Progenitor cell of endocrine pancreas (in vitro differentiated cells): ENCODE data around the gene RASA3. TPM values are rescaled to one million over a fixed set of nuclear protein-coding genes. Genes with fewer than 3 reads are reported as not detected.

Experiments used
- DNase-seq: peaks from one replicate; pipeline ENCODE4 v3.0.0; 2021; ENCODE audit warnings: low spot score; ENCODE audit not compliant: unreplicated experiment
- H3K27ac Mint-ChIP-seq: 2 replicates; pipeline ENCODE4 v1.8.0; 2021; ENCODE audit warnings: mild to moderate bottlenecking, moderate library complexity, mixed read lengths
- H3K27me3 Mint-ChIP-seq: 2 replicates; pipeline ENCODE4 v1.8.0; 2021; ENCODE audit warnings: mixed read lengths
- H3K36me3 Mint-ChIP-seq: 2 replicates; pipeline ENCODE4 v1.8.0; 2022; ENCODE audit warnings: mixed read lengths; ENCODE audit not compliant: insufficient read depth
- H3K4me1 Mint-ChIP-seq: 2 replicates; pipeline ENCODE4 v1.8.0; 2021; ENCODE audit warnings: low read depth, mixed read lengths
- H3K4me3 Mint-ChIP-seq: 2 replicates; pipeline ENCODE4 v1.8.0; 2021; ENCODE audit warnings: low read depth, mild to moderate bottlenecking, moderate library complexity, mixed read lengths
- H3K9me3 Mint-ChIP-seq: 2 replicates; pipeline ENCODE4 v1.8.0; 2021; ENCODE audit warnings: low read depth, mixed read lengths
- total RNA-seq: library from RNA; stranded (reverse); gene quantifications from 2 replicates; pipeline ENCODE4 v1.2.1, GENCODE V29; 2021
- TF ChIP-seq, protein P1 (sequence below): fragments of 200-600 bp; sonication (generic); IDR thresholded peaks from one replicate; pipeline ENCODE4 v1.5.0; 2021; ENCODE audit warnings: antibody characterized with exemption, mild to moderate bottlenecking; ENCODE audit not compliant: unreplicated experiment

The RASA3 gene
- total RNA-seq, 1 donor from 2014 or later, result 6.3 TPM

DNA sequence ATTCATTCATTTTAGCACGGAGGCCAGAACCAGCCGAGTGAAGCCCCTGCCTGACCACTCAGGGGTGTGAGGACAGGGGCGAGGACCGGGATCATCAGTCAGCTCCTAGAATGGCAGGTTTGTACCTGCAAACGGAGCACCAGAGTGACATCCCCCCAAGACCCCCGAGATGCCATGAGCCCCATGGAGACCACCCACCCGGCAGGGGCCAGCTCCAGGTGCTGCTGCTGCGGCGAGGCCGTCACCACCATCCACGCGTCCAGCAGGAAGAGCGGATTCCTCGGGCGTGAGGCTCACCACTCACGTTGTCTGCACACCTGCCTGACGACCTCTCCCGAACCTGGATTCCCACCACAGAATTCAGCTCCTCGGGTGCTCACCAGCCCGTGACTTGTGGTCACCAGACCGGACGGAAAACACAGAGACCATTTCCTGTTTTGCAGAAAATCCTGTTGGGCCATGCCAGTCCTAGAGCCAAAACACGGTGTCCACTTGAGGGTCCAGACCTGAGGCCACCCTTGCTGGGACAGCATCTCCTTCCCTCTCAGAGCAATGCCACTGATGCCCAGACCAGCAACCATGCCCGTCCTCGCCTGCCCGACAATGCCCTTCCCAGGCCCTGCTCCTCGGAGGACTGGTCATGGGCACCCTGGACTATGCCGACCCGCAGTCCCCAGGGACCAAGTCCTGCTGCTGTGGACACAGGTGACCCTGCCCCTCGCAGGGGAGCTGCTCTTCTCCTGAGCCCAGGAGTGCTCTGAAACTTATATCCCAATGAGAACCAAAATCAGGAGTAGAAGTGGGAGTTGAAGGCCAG is 74.2 kb downstream of the RASA3 start:
- Mint-ChIP-seq H3K27ac (no peak overlapping the region), H3K27me3 (no peaks in the 10 kb centered on the region), H3K36me3 (no peaks in the 10 kb centered on the region), H3K4me1 (no peaks in the 10 kb centered on the region), H3K9me3 (no peaks in the 10 kb centered on the region), H3K4me3 (no peak overlapping the region)
- TF ChIP-seq, protein P1, sequence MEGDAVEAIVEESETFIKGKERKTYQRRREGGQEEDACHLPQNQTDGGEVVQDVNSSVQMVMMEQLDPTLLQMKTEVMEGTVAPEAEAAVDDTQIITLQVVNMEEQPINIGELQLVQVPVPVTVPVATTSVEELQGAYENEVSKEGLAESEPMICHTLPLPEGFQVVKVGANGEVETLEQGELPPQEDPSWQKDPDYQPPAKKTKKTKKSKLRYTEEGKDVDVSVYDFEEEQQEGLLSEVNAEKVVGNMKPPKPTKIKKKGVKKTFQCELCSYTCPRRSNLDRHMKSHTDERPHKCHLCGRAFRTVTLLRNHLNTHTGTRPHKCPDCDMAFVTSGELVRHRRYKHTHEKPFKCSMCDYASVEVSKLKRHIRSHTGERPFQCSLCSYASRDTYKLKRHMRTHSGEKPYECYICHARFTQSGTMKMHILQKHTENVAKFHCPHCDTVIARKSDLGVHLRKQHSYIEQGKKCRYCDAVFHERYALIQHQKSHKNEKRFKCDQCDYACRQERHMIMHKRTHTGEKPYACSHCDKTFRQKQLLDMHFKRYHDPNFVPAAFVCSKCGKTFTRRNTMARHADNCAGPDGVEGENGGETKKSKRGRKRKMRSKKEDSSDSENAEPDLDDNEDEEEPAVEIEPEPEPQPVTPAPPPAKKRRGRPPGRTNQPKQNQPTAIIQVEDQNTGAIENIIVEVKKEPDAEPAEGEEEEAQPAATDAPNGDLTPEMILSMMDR, result no peak
- DNase-seq, result no peak

DNA sequence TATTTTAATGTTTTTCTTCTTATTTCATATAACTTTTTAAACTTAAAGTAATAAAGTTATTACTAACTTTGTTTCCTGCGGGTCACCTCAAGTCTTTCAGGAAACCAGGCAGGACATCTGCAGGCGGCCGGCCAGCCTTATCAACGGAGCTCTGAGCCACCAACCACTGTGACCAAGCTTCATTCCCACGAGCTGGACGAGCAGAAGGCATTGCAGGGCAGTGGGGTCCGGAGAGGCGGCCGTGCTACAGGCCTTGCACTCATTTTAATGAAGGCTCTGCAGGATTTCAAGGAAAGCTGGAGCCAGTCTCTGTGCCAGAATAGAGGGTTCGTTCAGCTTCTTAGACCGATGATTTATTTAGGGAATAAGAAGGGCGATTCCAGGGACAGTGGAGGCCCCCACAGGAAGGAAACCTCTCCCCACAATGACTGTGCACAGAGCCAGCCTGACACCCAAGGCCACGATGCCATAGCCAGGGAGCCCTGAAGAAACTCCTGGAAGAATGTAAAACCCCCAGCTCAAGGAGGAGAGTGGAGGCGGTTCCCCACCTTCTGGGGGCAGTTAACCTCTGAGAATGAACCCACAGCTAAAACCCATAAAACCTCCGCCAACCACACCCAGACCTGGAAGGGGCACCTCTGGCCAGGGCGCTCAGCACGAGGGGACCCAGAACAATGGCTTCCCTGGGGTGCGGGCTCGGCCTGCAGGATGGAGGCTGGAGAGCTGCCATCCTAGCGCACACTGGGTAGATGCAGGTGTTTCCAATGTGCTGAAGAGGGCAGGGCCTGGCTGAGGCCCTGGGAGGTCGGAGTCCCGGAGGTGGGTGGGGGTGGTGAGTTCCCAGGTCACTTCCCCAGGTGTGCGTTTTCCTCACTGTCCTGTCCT is 75.0 kb downstream of the RASA3 start:
- H3K27ac Mint-ChIP-seq, result no peak overlapping the region

DNA sequence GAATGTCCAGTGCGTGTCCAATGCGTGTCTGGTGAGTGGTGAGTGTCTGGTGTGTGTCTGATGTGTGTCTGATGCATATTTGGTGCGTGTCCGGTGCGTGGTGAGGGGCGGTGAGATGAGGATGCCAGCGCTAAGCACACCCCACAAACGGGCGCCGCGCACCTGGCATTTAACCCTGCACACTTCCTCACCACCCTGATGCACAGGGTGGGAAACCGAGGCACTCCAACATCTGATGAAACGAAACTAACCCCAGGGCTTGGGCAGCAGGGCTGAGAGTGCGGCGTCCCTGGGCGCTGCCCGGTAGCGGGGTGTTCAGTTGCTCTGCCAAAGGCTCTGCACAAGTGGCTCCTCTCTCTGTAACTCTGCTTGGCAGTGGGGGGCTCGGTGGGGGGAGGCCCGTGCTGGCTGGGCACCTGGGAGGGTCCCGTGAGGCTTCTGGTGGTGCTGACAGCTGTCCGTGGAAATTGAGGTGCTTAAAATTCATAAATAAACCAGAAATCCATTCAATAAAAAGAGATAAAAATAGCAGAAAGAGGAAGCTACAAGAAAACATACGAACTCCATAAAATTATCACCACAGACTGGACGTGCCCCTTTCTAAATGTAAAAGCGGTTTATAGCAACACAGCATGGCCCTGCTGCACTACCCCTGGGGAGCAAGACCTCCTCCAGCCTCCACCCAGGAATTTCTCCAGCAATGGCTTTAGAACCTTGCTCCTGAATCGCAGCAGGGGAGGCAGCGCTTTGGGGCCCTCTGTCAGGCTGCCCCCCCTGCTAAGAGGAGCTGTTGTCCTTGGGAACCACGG is 76.0 kb downstream of the RASA3 start:
- Mint-ChIP-seq H3K4me3 (no peak overlapping the region), H3K36me3 (no peaks in the 10 kb centered on the region), H3K4me1 (no peaks in the 10 kb centered on the region), H3K27ac (no peak overlapping the region), H3K27me3 (no peaks in the 10 kb centered on the region), H3K9me3 (no peaks in the 10 kb centered on the region)
- TF ChIP-seq, protein P1, result no peak
- DNase-seq, result no peak

More for the DNA sequence above, 75.0 kb downstream of the RASA3 start:
- Mint-ChIP-seq H3K4me3 (no peak overlapping the region), H3K36me3 (no peaks in the 10 kb centered on the region), H3K4me1 (no peaks in the 10 kb centered on the region), H3K27me3 (no peaks in the 10 kb centered on the region), H3K9me3 (no peaks in the 10 kb centered on the region)
- no peak for DNase-seq
- TF ChIP-seq, protein P1, result no peak

DNA sequence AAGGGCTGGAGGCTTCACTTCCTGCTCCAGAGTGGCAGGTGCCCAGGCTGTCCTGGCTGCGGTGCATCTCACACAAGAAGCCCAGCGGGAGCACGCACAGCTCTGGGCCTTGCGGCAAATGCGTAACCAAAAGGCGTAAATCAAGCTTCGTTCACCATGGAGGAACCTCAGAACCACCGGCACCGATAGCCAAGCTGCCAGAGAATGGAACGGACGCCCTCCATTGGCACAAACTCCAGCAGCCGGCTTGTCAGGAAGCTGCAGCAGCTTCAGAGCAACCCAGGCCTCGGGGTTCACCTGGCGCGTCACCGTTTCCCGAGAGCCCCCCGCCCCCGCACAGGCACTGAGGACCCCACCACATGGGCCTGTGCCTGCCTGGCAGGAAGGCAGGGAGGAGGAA is 76.7 kb downstream of the RASA3 start:
- Mint-ChIP-seq H3K27me3 (no peaks in the 10 kb centered on the region), H3K27ac (no peak overlapping the region), H3K4me3 (no peak overlapping the region), H3K9me3 (no peaks in the 10 kb centered on the region), H3K4me1 (no peaks in the 10 kb centered on the region), H3K36me3 (no peaks in the 10 kb centered on the region)
- DNase-seq, result no peak
- TF ChIP-seq, protein P1, result no peak
